NCI-H2171 treated with DMSO at 0.1 percent for 48 hours (cell line): ENCODE data around the gene RAD18.

Experiments used
- DNase-seq: peaks from one replicate; lab custom pipeline; 2025; lab: John Stamatoyannopoulos, UW

The RAD18 gene

GRCh38 chr3:8864402-8865350 is 98.6 kb downstream of the RAD18 start:
- DNase-seq, result no peak

- no peak for DNase-seq
Measured at GRCh38 chr3:8863891-8864290, 99.4 kb downstream of the RAD18 start.

GRCh38 chr3:8857720-8858367 is 105.4 kb downstream of the RAD18 start:
- no peak for DNase-seq

- no peak for DNase-seq
Measured at GRCh38 chr3:8856721-8857120, 106.6 kb downstream of the RAD18 start.

- DNase-seq, result no peak
Measured at GRCh38 chr3:8856071-8856470, 107.2 kb downstream of the RAD18 start.

- no peak for DNase-seq
Measured at GRCh38 chr3:8854656-8855055, 108.6 kb downstream of the RAD18 start.

GRCh38 chr3:8853081-8853480 is 110.2 kb downstream of the RAD18 start:
- no peak for DNase-seq

- DNase-seq, result no peak
Measured at GRCh38 chr3:8852511-8852910, 110.8 kb downstream of the RAD18 start.

- no peak for DNase-seq
Measured at GRCh38 chr3:8851703-8852102, 111.6 kb downstream of the RAD18 start.

GRCh38 chr3:8848696-8849131 is 114.6 kb downstream of the RAD18 start:
- DNase-seq, result no peak

- no peak for DNase-seq
Measured at GRCh38 chr3:8847317-8847716, 116.0 kb downstream of the RAD18 start.

GRCh38 chr3:8846176-8846575 is 117.1 kb downstream of the RAD18 start:
- no peak for DNase-seq

GRCh38 chr3:8845641-8846040 is 117.6 kb downstream of the RAD18 start:
- DNase-seq, result no peak

- DNase-seq, result no peak
Measured at GRCh38 chr3:8843347-8843746, 119.9 kb downstream of the RAD18 start.

GRCh38 chr3:8842293-8842692 is 121.0 kb downstream of the RAD18 start:
- DNase-seq, result no peak

GRCh38 chr3:8841472-8841871 is 121.8 kb downstream of the RAD18 start:
- DNase-seq, result no peak

- DNase-seq, result no peak
Measured at GRCh38 chr3:8840556-8840955, 122.7 kb downstream of the RAD18 start.

- no peak for DNase-seq
Measured at GRCh38 chr3:8839607-8840325, 123.5 kb downstream of the RAD18 start.

- no peak for DNase-seq
Measured at GRCh38 chr3:8838765-8839423, 124.4 kb downstream of the RAD18 start.

- no peak for DNase-seq
Measured at GRCh38 chr3:8838234-8838633, 125.0 kb downstream of the RAD18 start.

GRCh38 chr3:8837162-8837561 is 126.1 kb downstream of the RAD18 start:
- no peak for DNase-seq

- no peak for DNase-seq
Measured at GRCh38 chr3:8836096-8836495, 127.2 kb downstream of the RAD18 start.
